Stimulated activated naive CD8-positive, alpha-beta T cell treated with anti-CD3 and anti-CD28 coated beads, Interleukin-15, amount 100 ng/mL, for 72 hours (primary cell): ENCODE measurements around the gene TRIM21.
A peak's percentile ranks its signal among the peaks of the same experiment; 100 is the strongest.
"Not testable (repeated sequence)": the region's sequence is repeated elsewhere in the genome, so short reads cannot be mapped to it uniquely, and the experiment has no call there.

Source experiments
- ATAC-seq: fragments of 150-1000 bp; cut with Tn5 transposase; 2 replicates; pipeline ENCODE4 v1.10.0; 2021; ENCODE audit warnings: mild to moderate bottlenecking, moderate library complexity
- DNase-seq, 2 donors: peaks; one replicate each; pipeline ENCODE4 v3.0.0; 2021 to 2022
- H3K27ac Mint-ChIP-seq, 2 donors: one replicate each; pipeline ENCODE4 v1.8.0; 2022; ENCODE audit warnings: mild to moderate bottlenecking in 2 of 2, mixed read lengths in 2 of 2, moderate library complexity in 2 of 2
- H3K27me3 Mint-ChIP-seq: one replicate; pipeline ENCODE4 v1.8.0; 2022; ENCODE audit warnings: mixed read lengths
- H3K4me1 Mint-ChIP-seq: one replicate; pipeline ENCODE4 v1.8.0; 2022; ENCODE audit warnings: mild to moderate bottlenecking, mixed read lengths
- H3K4me3 Mint-ChIP-seq, 2 donors: one replicate each; pipeline ENCODE4 v1.8.0; 2022; ENCODE audit warnings: mild to moderate bottlenecking in 2 of 2, mixed read lengths in 2 of 2, moderate library complexity in 1 of 2
- H3K9me3 Mint-ChIP-seq, 2 donors: one replicate each; pipeline ENCODE4 v1.8.0; 2022; ENCODE audit warnings: mixed read lengths in 2 of 2

TRIM21 gene

DNA sequence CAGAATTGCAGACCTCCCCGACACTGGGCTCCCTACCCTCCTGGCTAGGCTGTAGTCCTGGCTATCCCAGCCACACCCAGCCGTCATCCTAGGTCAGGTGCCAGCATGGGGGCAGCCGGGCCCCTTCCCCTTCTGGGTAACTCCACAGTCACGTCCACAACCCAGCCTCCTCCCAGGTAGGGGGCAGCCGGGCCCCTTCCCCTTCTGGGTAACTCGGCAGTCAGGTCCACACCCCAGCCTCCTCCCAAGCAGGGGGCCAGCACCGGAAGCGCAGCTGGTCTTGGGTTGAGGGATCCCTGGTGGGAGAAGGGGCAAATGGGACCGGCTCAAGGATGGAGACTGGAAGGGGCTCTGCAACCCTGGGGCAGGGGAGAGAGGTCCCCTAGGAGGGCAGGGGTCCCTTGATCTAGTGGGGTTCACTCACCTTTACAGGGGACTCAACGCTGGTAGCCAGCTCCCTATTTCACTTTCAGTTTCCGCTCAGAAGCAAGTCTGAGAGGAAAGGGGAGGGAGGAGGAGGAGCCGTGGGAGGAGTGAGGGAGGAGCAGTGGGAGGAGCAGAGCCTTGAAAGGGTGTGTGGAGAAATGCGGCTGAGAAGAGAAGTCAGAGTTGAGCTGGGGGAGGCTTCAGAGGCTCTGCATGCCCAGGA, at the start of gene TRIM21:
Gene TRIM21 (minus strand): TSS at position 494 of the 649 bp plus-strand sequence. CDS start 3,293 bp downstream, outside the sequence.
- peak within 1 kb of the TSS; percentile 98 to 99 for H3K27ac Mint-ChIP-seq
- H3K27me3 Mint-ChIP-seq: no peaks in the 10 kb centered on the region
- DNase-seq: peak; percentile 79 to 89
- peaks cover 6 to 7% of the 10 kb centered on the region in 2 donors for H3K9me3 Mint-ChIP-seq
- peak within 1 kb of the TSS; percentile 89 to 97 for H3K4me3 Mint-ChIP-seq
- peak; percentile 98 for ATAC-seq
- peaks cover 47% of the 10 kb centered on the region for H3K4me1 Mint-ChIP-seq

DNA sequence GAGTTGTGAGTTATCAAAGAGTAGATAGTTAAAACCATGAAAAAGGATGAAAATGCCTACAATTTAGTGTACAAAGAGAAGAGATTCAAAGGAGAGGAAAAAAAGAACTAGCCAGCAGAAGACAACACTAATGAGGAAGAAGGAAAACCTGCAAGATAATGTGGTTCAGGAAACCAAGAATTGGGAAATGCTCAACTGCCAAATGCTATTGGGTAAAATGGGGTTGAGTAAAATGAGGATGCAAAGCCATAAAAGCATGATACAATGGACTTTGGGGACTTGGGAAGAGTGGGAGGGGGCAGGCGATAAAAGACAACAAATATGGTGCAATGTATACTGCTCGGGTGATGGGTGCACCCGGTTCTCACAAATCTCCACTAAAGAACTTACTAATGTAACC, 48.0 kb upstream of the TRIM21 start:
- H3K27me3 Mint-ChIP-seq: peaks cover 12% of the 10 kb centered on the region
- ATAC-seq: no peak
- H3K4me1 Mint-ChIP-seq: no peaks in the 10 kb centered on the region
- no peak overlapping the region for H3K4me3 Mint-ChIP-seq
- H3K9me3 Mint-ChIP-seq: peaks cover 0 to 5% of the 10 kb centered on the region in 2 donors
- H3K27ac Mint-ChIP-seq: no peak overlapping the region
- DNase-seq: no peak

DNA sequence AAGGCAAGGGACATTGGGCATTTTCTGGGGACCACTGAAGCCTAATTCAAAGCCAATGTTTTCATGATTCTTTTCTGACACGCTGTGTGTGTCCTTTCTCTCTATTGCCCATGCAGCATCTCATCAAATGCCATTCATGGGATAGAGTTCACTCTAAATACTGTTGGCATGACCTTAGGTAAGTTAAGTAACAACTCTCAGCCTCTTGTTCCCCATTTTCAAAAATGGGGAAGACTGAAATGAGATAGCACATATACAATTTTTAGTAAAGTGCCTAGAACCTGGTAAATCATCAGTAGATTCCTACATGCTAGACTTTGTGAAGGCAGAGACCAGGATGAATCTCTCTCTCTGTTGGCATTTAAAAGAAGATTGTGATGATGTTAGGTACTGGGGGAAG, 42.9 kb upstream of the TRIM21 start:
- Mint-ChIP-seq H3K27me3 (peaks cover 36% of the 10 kb centered on the region), H3K4me3 (no peak overlapping the region), H3K4me1 (no peaks in the 10 kb centered on the region), H3K9me3 (peaks cover 0 to 5% of the 10 kb centered on the region in 2 donors), H3K27ac (no peak overlapping the region)
- ATAC-seq (no peak), DNase-seq (no peak)

DNA sequence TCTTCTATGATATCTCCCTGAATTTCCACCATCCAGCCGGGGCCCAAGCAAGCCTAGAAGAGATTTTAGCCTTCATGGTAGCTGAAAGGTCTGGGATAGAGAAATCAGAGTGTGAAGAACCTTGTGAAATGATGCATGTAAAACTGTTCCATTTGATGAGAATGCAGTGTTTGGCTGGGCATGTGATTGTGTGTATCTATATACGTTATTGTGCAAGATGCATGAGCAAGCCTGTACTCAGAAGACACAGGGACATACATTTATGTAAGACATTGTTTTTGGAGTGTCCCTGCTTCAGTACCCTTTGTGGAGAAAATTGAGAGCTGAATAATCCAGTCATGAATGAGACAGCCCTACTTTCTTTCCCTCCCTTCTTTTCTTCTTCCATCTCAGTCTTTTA, 40.4 kb upstream of the TRIM21 start:
- Mint-ChIP-seq H3K4me1 (no peaks in the 10 kb centered on the region), H3K9me3 (peaks cover 0 to under 1% of the 10 kb centered on the region in 2 donors), H3K4me3 (no peak overlapping the region), H3K27ac (no peak overlapping the region), H3K27me3 (peaks cover 37% of the 10 kb centered on the region)
- no peak for ATAC-seq
- DNase-seq: no peak

DNA sequence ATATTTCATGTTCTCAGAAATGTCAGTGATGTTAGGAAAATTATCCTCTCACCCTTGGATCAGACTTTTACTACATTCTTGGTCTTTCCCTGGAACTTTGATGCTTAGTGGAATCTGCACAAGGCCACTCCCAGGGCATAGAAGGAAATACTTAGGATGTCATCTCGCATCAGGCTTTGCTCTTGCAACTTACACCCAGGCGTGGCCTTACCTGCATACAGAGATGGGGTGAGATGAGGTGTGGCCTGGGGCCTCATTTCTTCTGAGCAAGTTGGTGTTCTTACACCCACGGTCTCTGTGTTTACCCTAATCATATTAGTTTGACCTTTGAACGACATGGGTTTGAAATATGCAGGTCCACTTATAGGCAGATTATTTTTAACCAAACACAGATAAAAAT, 36.5 kb upstream of the TRIM21 start:
- Mint-ChIP-seq H3K27ac (no peak overlapping the region), H3K27me3 (peaks cover 23% of the 10 kb centered on the region), H3K9me3 (no peaks in the 10 kb centered on the region), H3K4me1 (no peaks in the 10 kb centered on the region), H3K4me3 (no peak overlapping the region)
- no peak for DNase-seq
- no peak for ATAC-seq

DNA sequence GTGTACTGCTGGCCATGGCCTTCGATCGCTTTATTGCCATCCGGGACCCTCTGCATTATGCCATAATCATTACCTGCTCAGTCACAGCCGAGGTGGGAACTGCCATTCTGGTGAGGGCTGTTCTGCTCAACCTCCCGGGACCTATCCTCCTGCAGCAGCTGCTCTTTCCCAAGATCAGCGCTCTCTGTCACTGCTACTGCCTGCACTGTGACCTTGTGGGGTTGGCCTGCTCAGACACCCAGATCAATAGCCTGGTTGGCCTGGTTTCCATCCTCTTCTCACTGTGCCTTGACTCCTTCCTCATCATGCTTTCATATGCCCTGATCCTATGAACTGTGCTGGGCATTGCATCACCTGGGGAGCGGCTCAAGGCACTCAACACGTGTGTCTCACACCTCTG, 24.9 kb upstream of the TRIM21 start:
- ATAC-seq (no peak), DNase-seq (no peak)
- Mint-ChIP-seq H3K27me3 (peaks cover 5% of the 10 kb centered on the region), H3K9me3 (no peaks in the 10 kb centered on the region), H3K4me3 (no peak overlapping the region), H3K27ac (no peak overlapping the region), H3K4me1 (no peaks in the 10 kb centered on the region)

DNA sequence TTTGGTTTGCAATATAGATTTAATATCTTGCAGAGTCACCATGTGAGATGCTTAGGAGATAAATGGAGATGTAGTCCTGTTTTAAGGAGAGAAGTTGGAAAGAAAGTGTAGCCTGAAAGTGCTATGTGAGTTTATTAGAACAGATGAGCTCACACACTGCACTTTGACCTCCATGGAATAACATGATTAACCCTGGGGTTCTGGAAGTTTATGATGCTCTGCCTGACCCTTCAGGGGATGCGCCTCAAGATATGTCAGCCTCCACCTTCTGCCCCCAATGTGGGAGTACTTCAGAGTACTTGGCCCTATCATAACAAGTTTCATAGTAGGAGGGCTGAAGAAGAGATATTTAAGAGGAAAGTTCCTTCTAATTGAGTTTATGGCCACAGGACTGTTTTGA, 23.3 kb upstream of the TRIM21 start:
- ATAC-seq (no peak), DNase-seq (no peak)
- Mint-ChIP-seq H3K27ac (no peak overlapping the region), H3K4me3 (no peak overlapping the region), H3K9me3 (no peaks in the 10 kb centered on the region), H3K27me3 (peaks cover 5% of the 10 kb centered on the region), H3K4me1 (no peaks in the 10 kb centered on the region)

DNA sequence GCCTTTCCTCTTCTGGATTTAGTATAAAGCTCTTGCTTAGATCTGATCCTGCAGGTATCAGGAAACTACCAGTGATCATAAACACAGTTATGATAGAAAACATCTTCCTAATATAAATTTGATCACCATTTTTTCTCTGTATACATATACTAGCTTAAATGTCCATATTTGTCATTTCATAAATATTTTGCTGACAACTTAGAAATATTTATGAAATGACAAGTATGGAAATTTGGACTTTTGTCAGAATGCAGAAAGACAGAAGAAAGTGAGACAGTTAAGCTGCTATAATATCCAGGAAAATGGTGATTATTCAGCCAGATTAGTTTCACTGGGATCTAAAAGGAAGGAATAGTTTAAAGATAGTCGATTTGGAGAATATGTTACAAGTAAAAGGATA, 22.8 kb upstream of the TRIM21 start:
- H3K4me3 Mint-ChIP-seq: no peak overlapping the region
- peak overlapping the region in 1 of 2 donors; percentile 30 for H3K27ac Mint-ChIP-seq
- no peaks in the 10 kb centered on the region for H3K9me3 Mint-ChIP-seq
- peaks cover 5% of the 10 kb centered on the region for H3K27me3 Mint-ChIP-seq
- ATAC-seq (no peak), DNase-seq (no peak)
- H3K4me1 Mint-ChIP-seq: no peaks in the 10 kb centered on the region

DNA sequence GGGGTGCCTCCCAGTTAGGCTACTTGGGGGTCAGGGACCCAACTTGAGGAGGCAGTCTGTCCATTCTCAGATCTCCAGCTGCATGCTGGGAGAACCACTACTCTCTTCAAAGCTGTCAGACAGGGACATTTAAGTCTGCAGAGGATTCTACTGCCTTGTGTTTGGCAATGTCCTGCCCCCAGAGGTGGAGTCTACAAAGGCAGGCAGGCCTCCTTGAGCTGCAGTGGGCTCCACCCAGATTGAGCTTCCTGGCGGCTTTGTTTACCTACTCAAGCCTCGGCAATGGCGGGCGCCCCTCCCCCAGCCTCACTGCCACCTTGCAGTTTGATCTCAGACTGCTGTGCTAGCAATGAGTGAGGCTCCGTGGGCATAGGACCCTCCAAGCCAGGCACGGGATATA, 12.7 kb upstream of the TRIM21 start:
- peaks cover 25% of the 10 kb centered on the region for H3K27me3 Mint-ChIP-seq
- H3K4me1 Mint-ChIP-seq, H3K4me3 Mint-ChIP-seq, H3K9me3 Mint-ChIP-seq, ATAC-seq, H3K27ac Mint-ChIP-seq, DNase-seq: not testable (repeated sequence)

DNA sequence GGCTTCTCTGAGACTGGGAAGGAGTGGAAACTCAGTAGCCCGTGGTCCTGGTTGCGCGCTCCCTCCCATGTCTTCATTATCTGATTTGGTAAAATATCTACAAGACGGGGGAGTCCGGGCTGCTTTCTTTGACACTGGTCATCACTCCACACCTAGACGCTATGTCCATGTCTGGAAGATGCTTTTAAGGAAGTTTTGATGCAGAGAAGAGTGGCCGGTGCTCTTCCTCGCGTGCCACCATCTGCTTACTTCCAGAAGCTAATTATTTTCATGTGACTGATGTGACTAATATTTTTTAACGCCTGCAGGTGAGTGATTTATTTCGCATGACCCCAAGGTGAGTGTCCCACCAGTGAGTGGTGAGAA, 339 bp upstream of the TRIM21 start:
- peak; percentile 14 for ATAC-seq
- Mint-ChIP-seq H3K27ac (peak overlapping the region; percentile 98 to 99), H3K4me1 (peaks cover 47% of the 10 kb centered on the region)

DNA sequence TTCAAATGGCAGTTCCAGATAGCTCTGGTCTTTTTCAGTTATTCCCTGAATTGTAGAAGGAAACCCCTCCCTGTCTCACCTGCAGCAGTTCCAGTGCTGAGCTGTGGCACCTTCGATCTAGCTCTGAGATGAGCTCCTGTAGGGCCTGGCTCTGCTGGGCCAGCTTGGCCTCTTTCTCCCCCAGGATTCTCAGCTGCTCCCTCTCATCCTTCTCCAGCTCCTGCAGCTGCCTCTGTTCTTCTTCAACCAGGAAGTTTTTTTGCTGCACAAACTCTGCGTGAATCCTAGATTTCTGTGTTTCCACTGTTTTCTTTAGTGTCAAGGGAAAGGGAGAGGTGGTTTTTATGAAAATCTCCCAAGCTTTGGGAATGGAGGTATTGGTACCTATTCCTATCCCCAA, 5.3 kb downstream of the TRIM21 start:
- Mint-ChIP-seq H3K4me1 (peaks cover 32% of the 10 kb centered on the region), H3K9me3 (no peaks in the 10 kb centered on the region), H3K4me3 (no peak overlapping the region), H3K27ac (peak overlapping the region in 1 of 2 donors; percentile 82), H3K27me3 (no peaks in the 10 kb centered on the region)
- no peak for ATAC-seq
- no peak for DNase-seq

More for the DNA sequence above, 339 bp upstream of the TRIM21 start:
- H3K27me3 Mint-ChIP-seq: peaks cover under 1% of the 10 kb centered on the region
- peaks cover 9 to 10% of the 10 kb centered on the region in 2 donors for H3K9me3 Mint-ChIP-seq
- peak overlapping the region; percentile 89 to 97 for H3K4me3 Mint-ChIP-seq
- DNase-seq: no peak

DNA sequence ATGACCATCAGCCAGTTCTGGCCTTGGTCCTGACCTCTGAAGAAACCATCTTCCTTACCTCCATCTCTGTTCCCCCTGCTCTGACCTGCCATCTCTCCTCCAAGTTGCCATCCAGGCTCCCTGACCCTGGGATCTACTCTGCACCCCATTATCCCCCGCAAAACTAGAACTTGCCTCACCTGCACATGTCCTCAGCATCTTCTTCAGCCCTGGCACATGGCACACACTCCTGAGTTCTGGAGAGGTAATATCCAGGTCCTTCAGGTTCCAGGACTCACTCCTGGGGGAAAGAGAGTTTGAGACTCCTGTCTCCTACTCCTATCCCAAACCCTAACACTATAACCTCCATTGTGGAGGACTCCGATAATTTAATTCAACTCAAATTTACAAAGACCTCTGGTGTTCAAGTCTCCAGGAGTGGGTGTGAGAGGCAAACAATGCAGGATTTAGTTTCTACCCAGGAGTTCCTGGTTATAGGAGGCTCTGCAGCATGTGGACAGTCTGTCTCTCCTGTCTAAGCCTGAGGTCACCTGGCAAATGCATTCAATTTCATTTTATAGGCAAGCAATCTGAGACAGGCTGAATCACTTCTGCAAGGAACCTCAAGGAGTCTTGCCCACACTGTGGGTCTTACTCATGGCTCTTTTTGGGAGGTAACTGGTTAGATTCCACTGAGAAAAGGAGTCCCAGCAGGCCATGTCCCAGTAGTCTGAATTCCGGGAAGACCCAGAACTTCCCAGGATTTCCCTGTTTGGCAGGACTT, 7.3 kb downstream of the TRIM21 start:
- Mint-ChIP-seq H3K4me3 (no peak overlapping the region), H3K4me1 (peaks cover 12% of the 10 kb centered on the region), H3K27me3 (no peaks in the 10 kb centered on the region), H3K9me3 (no peaks in the 10 kb centered on the region), H3K27ac (no peak overlapping the region)
- no peak for DNase-seq
- no peak for ATAC-seq

DNA sequence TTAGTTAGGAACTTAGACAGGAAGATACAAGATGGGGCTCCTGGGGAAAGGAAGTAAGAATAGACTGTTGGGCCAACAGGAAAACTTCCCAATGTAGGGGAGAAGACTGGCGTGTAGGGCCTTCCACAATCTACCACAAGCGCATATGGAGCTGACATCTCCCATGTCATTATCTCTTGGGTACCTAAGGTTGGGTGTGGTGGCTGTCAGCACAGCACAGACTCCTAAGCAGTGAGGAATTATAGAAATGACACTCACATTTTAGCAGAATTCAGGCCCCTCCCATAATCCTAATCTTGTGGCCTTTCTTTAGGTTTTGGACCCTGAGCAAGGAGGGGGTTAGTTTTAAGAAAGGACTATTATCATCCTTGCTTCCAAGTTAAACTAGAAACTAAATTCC, 11.6 kb downstream of the TRIM21 start:
- Mint-ChIP-seq H3K4me1 (no peaks in the 10 kb centered on the region), H3K9me3 (no peaks in the 10 kb centered on the region), H3K27ac (no peak overlapping the region), H3K4me3 (no peak overlapping the region), H3K27me3 (no peaks in the 10 kb centered on the region)
- no peak for DNase-seq
- ATAC-seq: no peak

DNA sequence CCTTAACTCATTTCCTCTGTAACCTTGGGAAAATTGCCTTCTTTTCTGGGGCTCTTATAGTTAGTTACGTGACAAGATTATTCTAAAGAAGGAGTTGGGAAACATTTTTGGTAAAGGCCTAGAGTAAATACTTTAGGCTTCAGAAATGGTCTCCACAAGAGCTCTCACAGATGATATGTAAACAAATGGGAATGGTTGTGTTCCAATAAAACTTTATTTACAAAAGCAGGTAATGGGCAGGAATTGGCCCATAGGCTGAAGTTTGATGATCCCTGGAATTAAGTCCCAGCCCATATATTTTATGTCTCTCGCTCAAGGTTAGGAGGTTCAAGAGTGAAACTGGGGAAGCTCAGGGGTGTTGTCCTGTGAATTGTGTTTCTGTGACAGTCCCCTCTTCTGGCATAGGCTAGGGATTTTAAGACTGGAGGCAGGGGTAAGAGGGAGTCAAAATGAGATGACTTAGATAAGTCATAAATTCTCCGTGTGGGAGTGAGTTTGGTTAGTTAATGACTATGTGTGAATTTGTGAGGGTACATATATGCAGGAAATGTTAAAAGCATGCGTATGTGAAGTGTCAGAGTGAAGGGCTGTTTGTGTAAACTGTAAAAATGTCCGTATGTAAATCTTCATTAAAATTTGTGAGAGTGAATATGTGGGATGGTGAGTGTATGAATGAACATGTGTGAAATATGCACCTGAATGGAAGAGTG, 17.9 kb downstream of the TRIM21 start:
- Mint-ChIP-seq H3K27me3 (no peaks in the 10 kb centered on the region), H3K9me3 (no peaks in the 10 kb centered on the region), H3K4me1 (no peaks in the 10 kb centered on the region), H3K27ac (no peak overlapping the region), H3K4me3 (no peak overlapping the region)
- ATAC-seq: peak; percentile 63
- no peak for DNase-seq

DNA sequence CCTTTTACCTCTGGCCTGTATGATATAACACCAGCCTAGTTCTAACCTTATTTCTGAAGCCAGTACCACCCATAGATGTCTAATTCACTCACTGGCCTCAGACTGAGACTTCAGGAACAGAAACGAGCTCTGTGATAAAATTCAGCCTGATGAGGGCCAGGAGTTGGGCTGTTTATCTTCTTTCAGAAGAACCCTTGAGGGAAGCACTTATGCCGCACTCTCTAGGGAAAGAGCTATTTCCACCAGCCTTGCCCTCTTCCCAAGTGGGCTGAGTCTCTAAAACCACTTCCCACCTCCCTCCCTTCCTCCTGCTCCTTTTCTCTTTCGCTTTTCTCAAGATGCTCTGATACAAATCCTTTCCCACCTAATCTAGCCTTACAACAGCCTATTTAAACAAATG, 23.3 kb downstream of the TRIM21 start:
- DNase-seq (no peak), ATAC-seq (no peak)
- H3K27ac Mint-ChIP-seq: no peak overlapping the region
- no peaks in the 10 kb centered on the region for H3K4me1 Mint-ChIP-seq
- no peaks in the 10 kb centered on the region for H3K27me3 Mint-ChIP-seq
- H3K9me3 Mint-ChIP-seq: no peaks in the 10 kb centered on the region
- H3K4me3 Mint-ChIP-seq: no peak overlapping the region

DNA sequence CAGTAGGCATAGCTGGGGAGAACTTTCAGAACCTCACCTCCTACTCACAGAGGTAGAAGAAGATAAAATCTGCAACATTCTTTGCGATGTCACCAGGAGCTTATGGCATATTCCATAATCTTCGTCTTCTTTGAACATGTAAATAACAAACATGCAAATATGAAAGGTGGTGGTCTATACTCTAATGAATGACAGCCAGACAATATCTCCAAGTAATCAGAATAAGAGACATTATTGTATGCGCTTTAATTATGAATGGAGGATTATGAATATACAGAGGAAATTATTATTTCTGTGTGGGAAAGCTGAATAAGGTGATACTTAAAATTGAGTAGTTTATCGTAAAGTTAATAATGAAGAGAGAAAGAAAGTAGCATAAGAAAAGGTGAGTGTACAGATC, 25.2 kb downstream of the TRIM21 start, which contains the start of gene OR52B4:
Gene OR52B4 (minus strand): TSS at position 101 of the 400 bp plus-strand sequence. CDS start 91 bp downstream, at position 10.
- no peaks in the 10 kb centered on the region for H3K9me3 Mint-ChIP-seq
- no peak within 1 kb of the TSS for H3K4me3 Mint-ChIP-seq
- no peaks in the 10 kb centered on the region for H3K27me3 Mint-ChIP-seq
- no peak within 1 kb of the TSS for H3K27ac Mint-ChIP-seq
- ATAC-seq (no peak), DNase-seq (no peak)
- H3K4me1 Mint-ChIP-seq: no peaks in the 10 kb centered on the region
